ENCODE data around the gene EDARADD.

GRCh38 chr1:236501093-236501492, 107.0 kb downstream of the EDARADD start:
- TF ChIP-seq POLR2A (IDR thresholded peaks at IDR 0.05): no peak
- TF ChIP-seq CTCF (IDR thresholded peaks at IDR 0.05): no peak
